ENCODE data around the gene FHOD3. TPM values are rescaled to one million over a fixed set of nuclear protein-coding genes. Genes with fewer than 3 reads are reported as not detected.

FHOD3 gene
- total and polyA plus RNA-seq, 9 of the 15 experiments (the other 6 are each of a cell fraction or from before 2014, with no cell fraction given): 0.11 TPM; not detected in 8

DNA sequence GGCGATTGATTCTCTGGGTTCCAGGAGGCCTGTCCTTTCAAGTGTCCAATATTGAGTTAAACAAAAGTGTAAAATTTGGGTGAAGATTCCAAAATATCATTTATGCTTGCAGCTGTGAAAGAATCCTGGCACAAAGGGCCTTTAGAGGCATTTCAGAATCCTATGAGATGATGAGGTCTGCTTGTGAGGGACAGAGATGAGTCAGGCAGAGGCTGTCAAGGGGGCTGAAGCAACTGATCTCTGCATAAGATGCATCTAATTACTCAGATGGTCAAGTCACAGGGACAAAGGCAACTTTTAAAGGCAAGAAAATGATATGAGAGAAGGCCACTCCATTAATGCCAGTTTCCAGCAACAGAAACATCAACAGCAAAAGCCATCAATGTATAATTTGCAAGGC lies 78.8 kb downstream of the FHOD3 start:
- WGBS (ENCODE audit: insufficient coverage, low coverage, missing lambda C conversion rate): 0% methylated on average over 1 of the region's 1 CpG
- Histone ChIP-seq H4K20me1 (replicated peaks; ENCODE audit: control insufficient read depth, insufficient read depth, low read length) (no peaks in the 10 kb centered on the region), H2AFZ (ENCODE audit: low read depth, low read length) (no peak overlapping the region), H3K27me3 (ENCODE audit: control insufficient read depth in 2 of 2, insufficient read depth in 2 of 2, low read length in 2 of 2) (peaks cover 2 to 7% of the 10 kb centered on the region in 2 experiments; a peak in 3 of 5 replicates), H3K9me3 (replicated peaks; ENCODE audit: control insufficient read depth, insufficient read depth, low read depth, low read length) (no peaks in the 10 kb centered on the region), H3K79me2 (ENCODE audit: control insufficient read depth, insufficient read depth, low read length) (no peaks in the 10 kb centered on the region), H3K36me3 (ENCODE audit: control insufficient read depth, insufficient read depth, low read length) (no peaks in the 10 kb centered on the region), H3K4me3 (no peak overlapping the region), H3K4me2 (ENCODE audit: insufficient read depth, low read length) (no peak overlapping the region), H3K27ac (ENCODE audit: extremely low read depth, low read depth, low read length) (no peak overlapping the region), H3K4me1 (replicated peaks in 1 of 2; ENCODE audit: control insufficient read depth in 2 of 2, insufficient read depth in 2 of 2, low read length in 2 of 2) (no peaks in the 10 kb centered on the region), H3K9ac (ENCODE audit: insufficient read depth in 1 of 2, low read depth in 2 of 2, low read length in 2 of 2) (no peak overlapping the region), H3K9me1 (ENCODE audit: control insufficient read depth, insufficient read depth, low read length) (no peaks in the 10 kb centered on the region)
- no TSS peak for BruUV-seq (replicated peaks)
- ATAC-seq (no peak), DNase-seq (ENCODE audit: extremely low read depth in 1 of 4, low spot score in 3 of 4) (no peak), FAIRE-seq (no peak)
- CTCF ChIA-PET (ENCODE audit: low intra/inter-chr PET ratio): no interaction called here
- POLR2A ChIA-PET: no interaction called here
- in situ Hi-C loops (cut with MboI): no loop called here
- intact Hi-C loops (cut with micrococcal nuclease): no loop called here
- TF ChIP-seq ZNF584 (CRISPR knock-in tag; IDR thresholded peaks at IDR 0.05; ENCODE audit: low read depth) (no peak), JUND (IDR thresholded peaks at IDR 0.05; ENCODE audit: borderline replicate concordance, low read depth, low read length) (no peak), JUND (tag; IDR thresholded peaks at IDR 0.05; ENCODE audit: borderline replicate concordance, low read depth, low read length) (no peak), ZNF324 (CRISPR knock-in tag; IDR thresholded peaks at IDR 0.05) (no peak), GATAD2B (IDR thresholded peaks at IDR 0.05; ENCODE audit: borderline replicate concordance) (no peak), SRSF1 (IDR thresholded peaks at IDR 0.05; ENCODE audit: low read depth, low read length) (no peak), EP400 (IDR thresholded peaks at IDR 0.05) (no peak), ZKSCAN1 (IDR thresholded peaks at IDR 0.05; ENCODE audit: low read depth, low read length) (no peak), EWSR1 (IDR thresholded peaks at IDR 0.05; ENCODE audit: borderline replicate concordance, low read depth, partially characterized antibody) (no peak), NBN (IDR thresholded peaks at IDR 0.05; ENCODE audit: low read depth) (no peak)
- TF ChIP-seq, protein P1, sequence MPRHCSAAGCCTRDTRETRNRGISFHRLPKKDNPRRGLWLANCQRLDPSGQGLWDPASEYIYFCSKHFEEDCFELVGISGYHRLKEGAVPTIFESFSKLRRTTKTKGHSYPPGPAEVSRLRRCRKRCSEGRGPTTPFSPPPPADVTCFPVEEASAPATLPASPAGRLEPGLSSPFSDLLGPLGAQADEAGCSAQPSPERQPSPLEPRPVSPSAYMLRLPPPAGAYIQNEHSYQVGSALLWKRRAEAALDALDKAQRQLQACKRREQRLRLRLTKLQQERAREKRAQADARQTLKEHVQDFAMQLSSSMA (CRISPR knock-in tag; IDR thresholded peaks at IDR 0.05): no peak
- TF ChIP-seq, protein P2, sequence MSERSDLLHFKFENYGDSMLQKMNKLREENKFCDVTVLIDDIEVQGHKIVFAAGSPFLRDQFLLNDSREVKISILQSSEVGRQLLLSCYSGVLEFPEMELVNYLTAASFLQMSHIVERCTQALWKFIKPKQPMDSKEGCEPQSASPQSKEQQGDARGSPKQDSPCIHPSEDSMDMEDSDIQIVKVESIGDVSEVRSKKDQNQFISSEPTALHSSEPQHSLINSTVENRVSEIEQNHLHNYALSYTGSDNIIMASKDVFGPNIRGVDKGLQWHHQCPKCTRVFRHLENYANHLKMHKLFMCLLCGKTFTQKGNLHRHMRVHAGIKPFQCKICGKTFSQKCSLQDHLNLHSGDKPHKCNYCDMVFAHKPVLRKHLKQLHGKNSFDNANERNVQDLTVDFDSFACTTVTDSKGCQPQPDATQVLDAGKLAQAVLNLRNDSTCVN (CRISPR knock-in tag; IDR thresholded peaks at IDR 0.05): no peak
- TF ChIP-seq, protein P3, sequence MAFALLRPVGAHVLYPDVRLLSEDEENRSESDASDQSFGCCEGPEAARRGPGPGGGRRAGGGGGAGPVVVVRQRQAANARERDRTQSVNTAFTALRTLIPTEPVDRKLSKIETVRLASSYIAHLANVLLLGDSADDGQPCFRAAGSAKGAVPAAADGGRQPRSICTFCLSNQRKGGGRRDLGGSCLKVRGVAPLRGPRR (CRISPR knock-in tag; IDR thresholded peaks at IDR 0.05): no peak
- TF ChIP-seq, protein P4, sequence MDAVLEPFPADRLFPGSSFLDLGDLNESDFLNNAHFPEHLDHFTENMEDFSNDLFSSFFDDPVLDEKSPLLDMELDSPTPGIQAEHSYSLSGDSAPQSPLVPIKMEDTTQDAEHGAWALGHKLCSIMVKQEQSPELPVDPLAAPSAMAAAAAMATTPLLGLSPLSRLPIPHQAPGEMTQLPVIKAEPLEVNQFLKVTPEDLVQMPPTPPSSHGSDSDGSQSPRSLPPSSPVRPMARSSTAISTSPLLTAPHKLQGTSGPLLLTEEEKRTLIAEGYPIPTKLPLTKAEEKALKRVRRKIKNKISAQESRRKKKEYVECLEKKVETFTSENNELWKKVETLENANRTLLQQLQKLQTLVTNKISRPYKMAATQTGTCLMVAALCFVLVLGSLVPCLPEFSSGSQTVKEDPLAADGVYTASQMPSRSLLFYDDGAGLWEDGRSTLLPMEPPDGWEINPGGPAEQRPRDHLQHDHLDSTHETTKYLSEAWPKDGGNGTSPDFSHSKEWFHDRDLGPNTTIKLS (IDR thresholded peaks at IDR 0.05; ENCODE audit: borderline replicate concordance, low read depth): no peak

Data from K562 (cell line).